Omental fat pad (tissue), 4 donors: ENCODE results near the gene RANBP17. TPM values are rescaled to one million over a fixed set of nuclear protein-coding genes. Genes with fewer than 3 reads are reported as not detected.
"Not testable (repeated sequence)": the region's sequence is repeated elsewhere in the genome, so short reads cannot be mapped to it uniquely, and the experiment has no call there.

Experiments
- ATAC-seq: fragments of 150-250 bp; one replicate; pipeline ENCODE4 v1.9.1; 2016; ENCODE audit warnings: mild to moderate bottlenecking, moderate library complexity; ENCODE audit not compliant: low FRiP score
- DNase-seq: peaks from one replicate; pipeline ENCODE4 v3.0.0-alpha.2; 2019; ENCODE audit warnings: low spot score
- CTCF ChIP-seq, 3 donors: fragments of 450-650 bp; IDR thresholded peaks; one replicate each; pipeline ENCODE4 v1.5.1; 2016 to 2017; ENCODE audit warnings: antibody characterized with exemption in 3 of 3, mild to moderate bottlenecking in 3 of 3, moderate library complexity in 2 of 3
- total RNA-seq, 4 donors: library from RNA; depleted of rRNA; stranded (reverse); fragments of >200 nt; gene quantifications; one replicate each; pipeline ENCODE4 v1.1.0, GENCODE V29; 2016

RANBP17 gene
- total RNA-seq, 4 donors from 2014 or later: 0.93 to 10.7 (median 3.8) TPM

DNA sequence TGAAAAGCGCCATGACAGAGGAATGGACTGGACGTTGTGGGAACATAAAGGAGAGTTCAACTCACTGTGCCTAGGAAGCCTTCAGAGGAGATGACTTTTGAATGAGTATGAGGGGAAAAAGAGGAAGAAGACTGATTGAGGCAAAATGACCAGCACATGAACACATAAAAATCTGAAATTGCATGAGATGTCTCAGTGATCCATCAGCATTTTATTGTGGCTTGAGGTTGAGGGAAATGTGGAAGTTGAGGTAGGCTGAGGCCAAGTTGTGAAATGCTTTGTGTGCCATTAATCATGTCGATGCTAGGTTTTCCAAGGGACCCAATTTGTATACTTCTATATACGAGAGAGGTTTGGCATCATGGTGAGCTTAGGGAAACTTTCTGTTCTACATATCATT is 306.4 kb downstream of the RANBP17 start:
- ATAC-seq: no peak
- no peak for TF ChIP-seq CTCF (IDR thresholded peaks at IDR 0.05)
- DNase-seq: no peak

GRCh38 chr5:171174960-171175359 is 313.1 kb downstream of the RANBP17 start:
- not testable (repeated sequence) for ATAC-seq, DNase-seq

DNA sequence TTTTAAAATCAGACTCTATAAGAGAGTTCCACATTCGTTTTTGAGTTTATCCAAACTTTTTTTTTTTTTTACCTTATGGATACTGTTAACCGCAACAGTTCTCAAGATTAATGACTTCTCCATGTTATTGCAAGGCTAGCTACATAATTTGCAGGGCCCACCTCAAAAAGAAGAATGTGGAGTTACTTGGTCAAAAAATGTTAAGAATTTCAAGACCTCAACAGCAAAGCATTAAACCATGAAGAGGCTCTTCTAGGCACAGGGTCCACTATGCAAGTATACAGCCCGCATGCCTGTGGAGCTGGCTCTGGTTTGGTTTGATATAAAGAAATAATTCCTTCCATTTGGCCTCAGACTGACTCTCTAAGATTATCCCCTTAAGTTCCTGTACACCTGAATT is 313.9 kb downstream of the RANBP17 start:
- no peak for TF ChIP-seq CTCF (IDR thresholded peaks at IDR 0.05)
- ATAC-seq (no peak), DNase-seq (no peak)

- not testable (repeated sequence) for DNase-seq, ATAC-seq
These were observed 316.4 kb downstream of the RANBP17 start for GRCh38 chr5:171178190-171178589.

DNA sequence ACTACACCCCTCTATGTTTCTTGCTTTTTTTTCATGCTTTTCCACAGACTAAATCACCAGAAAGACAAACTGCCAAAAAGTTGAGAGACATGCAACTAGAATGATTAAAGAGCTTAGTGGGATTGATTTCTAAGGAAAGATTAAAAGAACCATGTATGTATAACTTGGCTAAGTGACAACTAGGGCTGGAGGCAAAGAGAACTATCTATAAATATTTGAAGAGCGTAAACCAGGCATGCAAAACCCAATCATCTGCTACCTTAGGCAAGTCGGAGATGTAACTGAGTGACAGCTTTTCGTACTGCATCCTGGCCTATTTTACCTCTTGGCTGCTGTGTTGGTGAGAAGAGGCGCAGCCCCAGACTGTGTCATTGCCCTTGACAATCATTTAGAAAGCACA is 326.2 kb downstream of the RANBP17 start:
- DNase-seq (no peak), ATAC-seq (no peak)
- no peak for TF ChIP-seq CTCF (IDR thresholded peaks at IDR 0.05)

GRCh38 chr5:171189442-171189841 is 327.6 kb downstream of the RANBP17 start:
- DNase-seq (no peak), ATAC-seq (no peak)
- TF ChIP-seq CTCF (IDR thresholded peaks at IDR 0.05): no peak

DNA sequence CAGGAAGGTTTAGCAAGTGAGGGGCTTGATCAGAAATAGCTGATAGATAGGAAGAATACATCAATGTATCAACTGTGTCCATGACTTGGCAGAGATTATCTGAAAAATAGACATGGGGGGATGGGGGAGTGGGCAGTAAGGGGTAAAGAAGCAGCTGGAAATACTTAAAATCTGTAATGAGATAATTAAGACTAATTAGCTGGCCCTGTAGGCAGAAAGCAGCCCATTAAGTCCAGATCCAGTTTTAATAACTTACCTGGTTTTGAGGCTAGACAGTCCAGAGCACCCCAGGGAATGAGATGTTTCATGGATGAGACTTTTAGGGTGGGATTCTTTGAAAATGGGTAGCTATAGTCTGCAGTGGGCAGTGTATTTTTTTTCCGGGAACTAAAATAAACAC is 330.3 kb downstream of the RANBP17 start:
- DNase-seq (no peak), ATAC-seq (no peak)
- TF ChIP-seq CTCF (IDR thresholded peaks at IDR 0.05): no peak

DNA sequence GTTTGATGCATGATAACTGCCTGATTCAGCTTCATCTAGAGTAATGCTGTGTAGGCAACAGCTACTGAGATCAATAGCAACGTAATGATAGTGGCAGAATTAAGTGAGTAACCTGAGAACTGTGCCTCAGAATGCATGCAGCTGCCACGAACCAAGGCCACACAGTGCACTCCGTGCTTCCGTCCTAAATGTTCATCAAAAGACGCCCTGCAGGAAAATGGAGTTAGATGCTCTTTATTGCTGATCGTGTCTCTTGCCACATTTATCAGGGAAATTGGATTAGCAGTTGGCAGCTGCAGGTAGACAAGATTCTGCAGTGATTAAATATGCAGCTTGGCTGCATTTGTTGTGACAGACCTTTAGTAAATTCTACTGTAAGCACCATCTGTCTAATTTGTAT is 339.5 kb downstream of the RANBP17 start:
- ATAC-seq (no peak), DNase-seq (no peak)
- TF ChIP-seq CTCF (IDR thresholded peaks at IDR 0.05): no peak
